ENCODE results near the gene JADE1. TPM values are rescaled to one million over a fixed set of nuclear protein-coding genes. Genes with fewer than 3 reads are reported as not detected.

The JADE1 gene
- total and polyA plus RNA-seq, 3 donors from 2014 or later = 19.1 to 32.2 (median 28.9) TPM

DNA sequence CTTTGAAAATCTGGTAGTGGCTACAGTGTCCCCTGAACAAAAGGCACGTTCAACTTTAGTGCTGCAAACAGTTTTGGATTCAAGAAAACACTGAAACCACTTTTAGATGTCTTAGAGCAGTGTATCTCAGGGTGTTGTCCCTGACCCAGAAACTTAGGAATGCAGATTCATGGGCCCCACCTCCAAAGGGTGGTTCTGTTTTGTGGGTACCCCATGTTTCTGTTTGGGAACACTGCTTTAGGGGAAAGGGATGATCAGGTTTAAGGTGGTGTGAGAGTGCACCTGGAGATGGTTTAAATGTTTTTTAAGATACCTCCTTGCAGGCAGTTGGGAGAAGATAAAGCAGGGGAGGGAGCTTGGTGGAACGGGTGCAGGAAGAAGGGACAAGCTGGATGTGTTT, 55.6 kb downstream of the JADE1 start:
- Histone ChIP-seq H3K36me3 (ENCODE audit: low read depth, missing control alignments) (no peaks in the 10 kb centered on the region), H3K4me3 (no peak overlapping the region), H3K27ac (no peak overlapping the region), H3K27me3 (no peaks in the 10 kb centered on the region), H3K4me1 (no peaks in the 10 kb centered on the region), H3K9me3 (no peaks in the 10 kb centered on the region)
- intact Hi-C loops (cut with DNase I; ENCODE audit: low total_unique reads) = loop anchor here (10.0 kb wide), 1 partner anchor 410 kb away; no protein-coding TSS in a partner anchor
- WGBS, 2 donors = 80 to 85% methylated on average over 2 of the region's 2 CpGs
- no peak for DNase-seq
- TF ChIP-seq, protein P1, sequence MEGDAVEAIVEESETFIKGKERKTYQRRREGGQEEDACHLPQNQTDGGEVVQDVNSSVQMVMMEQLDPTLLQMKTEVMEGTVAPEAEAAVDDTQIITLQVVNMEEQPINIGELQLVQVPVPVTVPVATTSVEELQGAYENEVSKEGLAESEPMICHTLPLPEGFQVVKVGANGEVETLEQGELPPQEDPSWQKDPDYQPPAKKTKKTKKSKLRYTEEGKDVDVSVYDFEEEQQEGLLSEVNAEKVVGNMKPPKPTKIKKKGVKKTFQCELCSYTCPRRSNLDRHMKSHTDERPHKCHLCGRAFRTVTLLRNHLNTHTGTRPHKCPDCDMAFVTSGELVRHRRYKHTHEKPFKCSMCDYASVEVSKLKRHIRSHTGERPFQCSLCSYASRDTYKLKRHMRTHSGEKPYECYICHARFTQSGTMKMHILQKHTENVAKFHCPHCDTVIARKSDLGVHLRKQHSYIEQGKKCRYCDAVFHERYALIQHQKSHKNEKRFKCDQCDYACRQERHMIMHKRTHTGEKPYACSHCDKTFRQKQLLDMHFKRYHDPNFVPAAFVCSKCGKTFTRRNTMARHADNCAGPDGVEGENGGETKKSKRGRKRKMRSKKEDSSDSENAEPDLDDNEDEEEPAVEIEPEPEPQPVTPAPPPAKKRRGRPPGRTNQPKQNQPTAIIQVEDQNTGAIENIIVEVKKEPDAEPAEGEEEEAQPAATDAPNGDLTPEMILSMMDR (IDR thresholded peaks at IDR 0.05) = no peak
- TF ChIP-seq POLR2A (IDR thresholded peaks at IDR 0.05) = no peak

DNA sequence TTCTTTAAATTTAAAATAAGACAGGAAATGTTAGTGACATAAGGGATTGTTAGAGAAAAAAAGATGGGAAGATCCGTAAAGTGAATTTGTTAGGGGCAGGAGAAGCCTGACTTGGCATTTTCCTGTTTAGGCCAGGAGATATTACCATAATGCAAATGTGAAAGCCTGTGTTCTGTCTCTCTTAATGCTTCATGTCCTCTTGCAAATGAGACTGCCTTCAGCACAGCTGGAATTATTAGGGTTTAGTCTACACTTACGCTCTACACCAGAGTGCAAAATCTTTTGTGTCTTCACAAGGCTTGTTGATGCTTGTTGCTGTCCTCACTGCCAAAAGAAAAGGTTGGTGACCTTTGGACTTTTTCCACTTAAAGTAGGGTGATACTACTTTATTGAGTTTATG, 56.8 kb downstream of the JADE1 start:
- H3K27ac ChIP-seq = no peak overlapping the region
- 89 to 98% methylated on average over 2 of the region's 2 CpGs for WGBS, 2 donors
- TF ChIP-seq POLR2A (IDR thresholded peaks at IDR 0.05) = no peak
- TF ChIP-seq, protein P1 (IDR thresholded peaks at IDR 0.05) = no peak
- no peaks in the 10 kb centered on the region for H3K9me3 ChIP-seq
- no peak overlapping the region for H3K4me3 ChIP-seq
- no peaks in the 10 kb centered on the region for H3K36me3 ChIP-seq (ENCODE audit: low read depth, missing control alignments)
- no peak for DNase-seq
- H3K4me1 ChIP-seq = no peaks in the 10 kb centered on the region
- no peaks in the 10 kb centered on the region for H3K27me3 ChIP-seq
- intact Hi-C loops (cut with DNase I; ENCODE audit: low total_unique reads) = loop anchor here (10.0 kb wide), 1 partner anchor 411 kb away; no protein-coding TSS in a partner anchor

DNA sequence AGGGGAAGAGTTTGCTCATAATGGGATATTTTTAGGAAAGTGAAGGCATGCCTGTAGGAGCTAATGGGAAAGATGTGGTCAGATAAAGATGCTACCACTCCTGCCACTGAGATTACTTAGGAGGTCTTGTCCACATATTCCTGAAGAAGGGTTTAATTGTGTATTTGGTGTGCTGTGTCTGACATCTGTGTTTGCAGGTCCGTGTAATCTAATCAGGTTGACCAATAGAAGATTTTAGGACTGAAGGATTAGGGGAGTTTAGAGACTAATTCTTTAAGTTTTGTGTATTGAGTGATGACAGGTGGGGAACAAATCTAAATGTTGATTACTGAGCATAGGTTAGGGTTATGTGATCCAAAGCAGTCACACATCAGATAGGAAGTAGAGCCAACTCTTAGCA, 57.2 kb downstream of the JADE1 start:
- no peak for TF ChIP-seq POLR2A (IDR thresholded peaks at IDR 0.05)
- TF ChIP-seq, protein P1 (IDR thresholded peaks at IDR 0.05) = no peak
- Histone ChIP-seq H3K4me3 (no peak overlapping the region), H3K36me3 (ENCODE audit: low read depth, missing control alignments) (no peaks in the 10 kb centered on the region), H3K27me3 (no peaks in the 10 kb centered on the region), H3K27ac (no peak overlapping the region), H3K4me1 (no peaks in the 10 kb centered on the region), H3K9me3 (no peaks in the 10 kb centered on the region)
- DNase-seq = no peak
- intact Hi-C loops (cut with DNase I; ENCODE audit: low total_unique reads) = loop anchor here (10.0 kb wide), 1 partner anchor 412 kb away; no protein-coding TSS in a partner anchor
- WGBS, 2 donors = 76 to 85% methylated on average over 1 of the region's 1 CpG

DNA sequence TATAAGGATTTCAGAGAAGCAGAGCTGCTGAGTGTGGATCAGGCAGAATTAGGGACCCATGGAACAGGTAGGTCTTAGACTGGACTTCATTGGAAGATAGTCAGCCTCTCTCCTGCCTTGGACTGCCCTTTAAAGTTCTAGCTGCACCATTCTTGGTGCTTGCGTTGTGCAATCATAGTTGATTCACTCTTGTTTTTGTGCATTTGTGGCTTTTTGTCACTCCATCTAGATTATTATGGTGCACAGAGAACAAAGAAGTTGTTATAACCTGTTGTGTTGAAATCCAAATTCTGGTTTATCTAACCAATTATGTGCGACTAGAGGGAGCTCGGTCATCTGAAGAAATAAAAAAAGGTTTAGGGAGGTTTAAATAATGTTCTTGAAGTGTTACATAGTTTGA, 59.3 kb downstream of the JADE1 start:
- no peaks in the 10 kb centered on the region for H3K27me3 ChIP-seq
- H3K36me3 ChIP-seq (ENCODE audit: low read depth, missing control alignments) = no peaks in the 10 kb centered on the region
- no peak for DNase-seq
- TF ChIP-seq, protein P1 (IDR thresholded peaks at IDR 0.05) = no peak
- TF ChIP-seq POLR2A (IDR thresholded peaks at IDR 0.05) = no peak
- intact Hi-C loops (cut with DNase I; ENCODE audit: low total_unique reads) = loop anchor here (10.0 kb wide), 1 partner anchor 414 kb away; no protein-coding TSS in a partner anchor
- H3K4me1 ChIP-seq = no peaks in the 10 kb centered on the region
- 67 to 83% methylated on average over 3 of the region's 3 CpGs for WGBS, 2 donors
- H3K9me3 ChIP-seq = no peaks in the 10 kb centered on the region
- no peak overlapping the region for H3K4me3 ChIP-seq
- H3K27ac ChIP-seq = no peak overlapping the region

Measured in testis (tissue), 3 donors.